Large intestine (tissue), 12 donors: ENCODE results near the gene KCNA1. TPM values are rescaled to one million over a fixed set of nuclear protein-coding genes. Genes with fewer than 3 reads are reported as not detected.

Experiments
- DNase-seq, 2 donors: peaks; one replicate each; pipeline versions ENCODE4 v3.0.0 to v3.0.0-alpha.2; 2013
- H3K27ac ChIP-seq: one replicate; pipeline ENCODE4 v1.5.1; 2013; ENCODE audit warnings: low read length
- H3K27me3 ChIP-seq: 2 replicates; pipeline ENCODE4 v1.6.1; 2013; ENCODE audit warnings: low read length; ENCODE audit not compliant: control insufficient read depth, insufficient read depth
- H3K36me3 ChIP-seq: 2 replicates; pipeline ENCODE4 v1.6.1; 2013; ENCODE audit warnings: low read length; ENCODE audit not compliant: control insufficient read depth, insufficient read depth
- H3K4me1 ChIP-seq: one replicate; pipeline ENCODE4 v1.6.1; 2013; ENCODE audit warnings: low read length; ENCODE audit not compliant: control insufficient read depth, insufficient read depth
- H3K4me3 ChIP-seq: one replicate; pipeline ENCODE4 v1.5.1; 2013; ENCODE audit warnings: low read length
- H3K9me3 ChIP-seq: one replicate; pipeline ENCODE4 v1.6.1; 2013; ENCODE audit warnings: mild to moderate bottlenecking, low read depth, low read length, moderate library complexity; ENCODE audit not compliant: control insufficient read depth
- WGBS: methylation state at CpG from one replicate; pipeline ENCODE4 v1.1.5; 2013; ENCODE audit warnings: low lambda C conversion rate; ENCODE audit not compliant: insufficient coverage; 5-methylcytosine and 5-hydroxymethylcytosine counted together
- long read RNA-seq, 11 donors: transcript quantifications; one replicate each; lab custom pipeline, GENCODE V29; 2026
- polyA plus RNA-seq: library from polyadenylated mRNA; unstranded; fragments of 120-200 nt; gene quantifications from one replicate; pipeline ENCODE4 v1.2.1, GENCODE V29; 2013

KCNA1 gene
- polyA plus RNA-seq: 1.3 TPM
- long read RNA-seq, donor 1: 0 reads
- long read RNA-seq, donor 2: 0 reads
- long read RNA-seq, donor 3: 0 reads
- long read RNA-seq, donor 4: 0 reads
- long read RNA-seq, donor 5: 0 reads
- long read RNA-seq, donor 6: 0 reads
- long read RNA-seq, donor 7: 0 reads
- long read RNA-seq, donor 8, full-length matches to known transcripts: 1 of 1 reads
- long read RNA-seq, donor 8, partial matches to known transcripts: 0 of 1 reads
- long read RNA-seq, donor 8, other reads (novel, unspliced or antisense): 0 of 1 reads
- long read RNA-seq, donor 9: 0 reads
- long read RNA-seq, donor 10: 0 reads
- long read RNA-seq, donor 11: 0 reads

GRCh38 chr12:4909734-4910501, at the start of gene KCNA1:
KCNA1 (plus strand) TSS chr12:4909905; CDS start chr12:4911379, 1,474 bp downstream.
- Histone ChIP-seq H3K4me1 (peaks cover 12% of the 10 kb centered on the region), H3K9me3 (peaks cover 12% of the 10 kb centered on the region), H3K27me3 (peaks cover 85% of the 10 kb centered on the region), H3K36me3 (no peaks in the 10 kb centered on the region), H3K27ac (no peak within 1 kb of the TSS), H3K4me3 (peak within 1 kb of the TSS; percentile 24)
- DNase-seq: peak in 1 of 2 donors; percentile 18
- no CpG with 5 or more reads among the region's 67 CpGs for WGBS

- no CpG with 5 or more reads among the region's 6 CpGs for WGBS
- Histone ChIP-seq H3K27me3 (peaks cover 62% of the 10 kb centered on the region), H3K9me3 (no peaks in the 10 kb centered on the region)
These were observed 49.0 kb upstream of the KCNA1 start for GRCh38 chr12:4860741-4861140.

GRCh38 chr12:4862809-4863208, 46.9 kb upstream of the KCNA1 start:
- Histone ChIP-seq H3K9me3 (no peaks in the 10 kb centered on the region), H3K4me3 (no peak overlapping the region), H3K27ac (no peak overlapping the region), H3K36me3 (no peaks in the 10 kb centered on the region), H3K4me1 (peaks cover 4% of the 10 kb centered on the region), H3K27me3 (peaks cover 55% of the 10 kb centered on the region)
- WGBS: no CpG with 5 or more reads among the region's 2 CpGs
- DNase-seq: no peak

More at GRCh38 chr12:4860741-4861140, 49.0 kb upstream of the KCNA1 start:
- Histone ChIP-seq H3K36me3 (no peaks in the 10 kb centered on the region), H3K4me1 (peaks cover 4% of the 10 kb centered on the region), H3K4me3 (no peak overlapping the region), H3K27ac (no peak overlapping the region)
- DNase-seq: no peak

- Histone ChIP-seq H3K27ac (no peak overlapping the region), H3K9me3 (no peaks in the 10 kb centered on the region), H3K36me3 (no peaks in the 10 kb centered on the region), H3K4me1 (no peaks in the 10 kb centered on the region), H3K4me3 (no peak overlapping the region), H3K27me3 (peaks cover 37% of the 10 kb centered on the region)
- WGBS: no CpG with 5 or more reads among the region's 9 CpGs
- no peak for DNase-seq
These were observed 45.1 kb upstream of the KCNA1 start for GRCh38 chr12:4864575-4864974.

GRCh38 chr12:4865246-4865645, 44.5 kb upstream of the KCNA1 start:
- H3K27ac ChIP-seq: no peak overlapping the region
- WGBS: 86% methylated on average over 1 of the region's 5 CpGs
- DNase-seq: no peak
- no peaks in the 10 kb centered on the region for H3K9me3 ChIP-seq
- no peaks in the 10 kb centered on the region for H3K4me1 ChIP-seq
- H3K36me3 ChIP-seq: no peaks in the 10 kb centered on the region
- peaks cover 32% of the 10 kb centered on the region for H3K27me3 ChIP-seq
- H3K4me3 ChIP-seq: no peak overlapping the region

- DNase-seq: peak in 1 of 2 donors; percentile 6
- Histone ChIP-seq H3K36me3 (no peaks in the 10 kb centered on the region), H3K4me1 (no peaks in the 10 kb centered on the region), H3K4me3 (no peak overlapping the region), H3K27me3 (peaks cover 29% of the 10 kb centered on the region), H3K9me3 (no peaks in the 10 kb centered on the region), H3K27ac (no peak overlapping the region)
- no CpG with 5 or more reads among the region's 9 CpGs for WGBS
These were observed 43.4 kb upstream of the KCNA1 start for GRCh38 chr12:4866299-4866698.

GRCh38 chr12:4867384-4867783, 42.3 kb upstream of the KCNA1 start:
- peaks cover 28% of the 10 kb centered on the region for H3K27me3 ChIP-seq
- no peak for DNase-seq

GRCh38 chr12:4870423-4870822, 39.3 kb upstream of the KCNA1 start:
- Histone ChIP-seq H3K9me3 (no peaks in the 10 kb centered on the region), H3K27ac (no peak overlapping the region), H3K27me3 (peaks cover 12% of the 10 kb centered on the region), H3K4me1 (no peaks in the 10 kb centered on the region), H3K36me3 (no peaks in the 10 kb centered on the region), H3K4me3 (no peak overlapping the region)
- no peak for DNase-seq
- WGBS: no CpG with 5 or more reads among the region's 3 CpGs

More at GRCh38 chr12:4867384-4867783, 42.3 kb upstream of the KCNA1 start:
- Histone ChIP-seq H3K27ac (no peak overlapping the region), H3K36me3 (no peaks in the 10 kb centered on the region), H3K4me3 (no peak overlapping the region), H3K9me3 (no peaks in the 10 kb centered on the region), H3K4me1 (no peaks in the 10 kb centered on the region)
- no CpG with 5 or more reads among the region's 5 CpGs for WGBS

- H3K4me3 ChIP-seq: no peak overlapping the region
- H3K27ac ChIP-seq: no peak overlapping the region
- no peak for DNase-seq
- WGBS: 96% methylated on average over 4 of the region's 9 CpGs
- no peaks in the 10 kb centered on the region for H3K4me1 ChIP-seq
- H3K36me3 ChIP-seq: no peaks in the 10 kb centered on the region
- peaks cover 8% of the 10 kb centered on the region for H3K27me3 ChIP-seq
- H3K9me3 ChIP-seq: no peaks in the 10 kb centered on the region
These were observed 38.2 kb upstream of the KCNA1 start for GRCh38 chr12:4871514-4871913.

- H3K36me3 ChIP-seq: no peaks in the 10 kb centered on the region
- no peaks in the 10 kb centered on the region for H3K9me3 ChIP-seq
- no peak for DNase-seq
- peaks cover 4% of the 10 kb centered on the region for H3K27me3 ChIP-seq
- H3K4me1 ChIP-seq: no peaks in the 10 kb centered on the region
- H3K27ac ChIP-seq: no peak overlapping the region
- H3K4me3 ChIP-seq: no peak overlapping the region
- no CpG with 5 or more reads among the region's 1 CpG for WGBS
These were observed 35.8 kb upstream of the KCNA1 start for GRCh38 chr12:4873947-4874346.
